Dedifferentiated amniotic fluid mesenchymal stem cell (primary cell): ENCODE data around the gene BMPER.

Experiments
- DNase-seq: peaks from one replicate; pipeline ENCODE4 v3.0.0-alpha.2; 2016; ENCODE audit errors: extremely low spot score

BMPER gene

DNA sequence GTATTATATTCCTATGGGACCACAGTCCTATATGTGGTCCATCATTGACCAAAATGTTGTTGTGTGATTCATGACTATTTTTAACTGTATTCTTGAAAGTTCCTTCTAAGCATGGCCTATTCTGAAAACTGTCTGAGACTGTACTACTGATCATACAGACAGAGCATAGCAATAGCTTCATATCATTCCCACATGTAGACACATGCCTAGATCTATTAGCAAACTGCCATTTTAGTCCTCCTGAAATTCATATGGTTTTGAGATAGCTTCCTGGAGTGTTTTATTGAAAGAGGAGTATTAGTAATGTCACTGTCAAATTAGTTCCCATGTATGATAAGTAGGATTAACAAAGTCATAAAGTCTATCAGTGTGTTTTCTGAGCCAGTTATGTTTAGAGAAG, 157.5 kb downstream of the BMPER start:
- no peak for DNase-seq

DNA sequence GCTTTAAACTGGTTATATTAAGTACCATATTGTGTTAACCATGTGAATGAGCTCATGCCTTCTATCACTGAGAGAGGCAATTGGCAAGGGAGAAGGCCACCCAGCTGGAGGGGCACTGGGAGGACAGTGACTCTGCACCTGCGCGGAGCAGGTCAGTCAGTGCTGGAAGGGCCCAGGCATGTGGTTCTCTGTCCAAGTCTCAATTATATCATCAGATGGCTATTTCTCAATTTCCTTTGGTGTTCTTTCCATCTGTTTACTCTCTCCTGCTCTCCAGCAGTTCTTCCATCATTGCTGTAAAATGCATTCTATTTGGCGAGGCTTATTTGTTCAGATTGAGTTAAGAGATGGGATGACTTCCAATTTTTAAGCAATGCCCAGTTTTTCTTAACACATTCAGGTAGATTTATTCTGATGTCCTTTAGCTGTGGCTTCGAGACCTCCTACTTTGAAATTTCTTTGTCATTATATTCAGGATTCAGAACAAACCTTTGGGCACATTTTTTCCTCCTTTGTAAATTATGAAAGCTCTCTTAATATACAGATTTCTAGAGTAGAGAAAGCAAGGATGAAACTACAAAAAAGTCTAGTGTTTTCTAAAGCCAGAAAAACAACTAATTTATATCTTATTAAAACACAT, 159.3 kb downstream of the BMPER start:
- DNase-seq = no peak

DNA sequence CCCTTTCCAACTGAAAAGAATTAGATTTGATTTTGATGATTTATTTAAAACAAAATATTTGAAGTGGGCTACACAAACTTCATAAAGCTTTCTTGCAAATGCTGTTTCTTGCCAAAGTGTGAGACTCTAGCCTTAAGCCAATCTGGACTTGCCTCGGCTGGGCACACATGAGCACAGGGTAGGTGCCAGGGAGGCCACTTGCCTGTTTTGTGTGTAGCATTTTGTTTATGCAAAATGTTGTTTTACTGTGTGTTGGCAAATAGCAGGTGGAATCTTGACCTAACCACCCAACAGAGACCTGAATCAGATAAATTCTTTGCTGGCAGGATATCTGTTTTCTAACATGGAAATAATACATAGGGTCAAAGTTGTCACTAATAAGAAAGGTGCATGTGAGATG, 161.1 kb downstream of the BMPER start:
- no peak for DNase-seq

DNA sequence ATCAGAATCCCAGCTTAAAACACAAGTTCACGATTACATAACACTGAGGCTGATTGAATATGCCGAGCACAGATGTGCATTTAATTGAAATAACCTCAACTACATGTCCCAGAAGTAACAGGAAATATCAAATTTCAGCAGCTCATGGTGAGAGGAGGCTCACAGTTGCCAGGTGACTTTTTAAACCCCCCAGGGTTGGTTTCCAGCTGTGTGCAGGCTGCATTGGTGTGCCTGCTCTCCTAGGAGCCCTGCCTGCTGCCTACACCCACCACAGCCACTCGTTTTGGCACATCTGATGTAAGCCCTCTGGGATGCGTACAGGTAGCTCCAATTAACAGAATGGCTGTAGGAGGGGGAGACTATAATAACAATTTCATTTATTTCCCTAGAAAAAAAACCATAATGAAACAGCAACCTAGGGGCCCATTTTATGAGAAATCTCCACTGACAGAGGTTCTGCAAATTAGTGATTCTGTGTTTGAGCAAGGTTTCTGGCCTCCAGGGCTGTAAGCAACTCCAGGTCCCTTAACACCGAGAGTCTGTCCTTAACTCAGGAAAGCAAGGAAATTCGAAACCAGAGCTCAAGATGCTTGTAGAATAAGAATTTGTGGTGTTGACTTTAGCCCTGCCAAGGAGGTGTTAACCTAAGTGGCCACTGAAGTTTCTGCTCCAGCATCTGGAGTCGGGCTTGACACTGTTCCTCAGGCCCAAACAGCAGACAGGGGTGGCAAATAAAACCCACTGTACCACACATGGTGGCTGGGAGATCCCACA, 161.9 kb downstream of the BMPER start:
- no peak for DNase-seq

DNA sequence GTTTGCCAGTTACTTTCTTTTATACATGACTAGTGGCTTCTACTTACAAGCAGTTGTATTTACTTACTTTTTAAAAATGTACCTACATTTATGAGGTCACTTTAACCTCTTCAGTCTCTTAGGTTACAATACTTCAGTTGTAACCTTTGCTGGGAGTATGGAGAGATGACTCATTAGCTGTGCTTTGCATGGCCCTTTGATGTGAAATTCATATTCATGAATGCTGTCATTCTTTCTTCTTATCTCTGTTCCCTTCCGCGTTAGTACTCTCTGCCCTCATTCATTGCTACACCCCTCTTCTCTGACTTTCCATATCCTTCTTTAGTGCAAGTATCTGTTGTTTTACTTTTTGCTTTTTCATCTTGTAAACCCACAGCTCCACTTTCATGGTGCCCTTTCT, 164.3 kb downstream of the BMPER start:
- DNase-seq = no peak

DNA sequence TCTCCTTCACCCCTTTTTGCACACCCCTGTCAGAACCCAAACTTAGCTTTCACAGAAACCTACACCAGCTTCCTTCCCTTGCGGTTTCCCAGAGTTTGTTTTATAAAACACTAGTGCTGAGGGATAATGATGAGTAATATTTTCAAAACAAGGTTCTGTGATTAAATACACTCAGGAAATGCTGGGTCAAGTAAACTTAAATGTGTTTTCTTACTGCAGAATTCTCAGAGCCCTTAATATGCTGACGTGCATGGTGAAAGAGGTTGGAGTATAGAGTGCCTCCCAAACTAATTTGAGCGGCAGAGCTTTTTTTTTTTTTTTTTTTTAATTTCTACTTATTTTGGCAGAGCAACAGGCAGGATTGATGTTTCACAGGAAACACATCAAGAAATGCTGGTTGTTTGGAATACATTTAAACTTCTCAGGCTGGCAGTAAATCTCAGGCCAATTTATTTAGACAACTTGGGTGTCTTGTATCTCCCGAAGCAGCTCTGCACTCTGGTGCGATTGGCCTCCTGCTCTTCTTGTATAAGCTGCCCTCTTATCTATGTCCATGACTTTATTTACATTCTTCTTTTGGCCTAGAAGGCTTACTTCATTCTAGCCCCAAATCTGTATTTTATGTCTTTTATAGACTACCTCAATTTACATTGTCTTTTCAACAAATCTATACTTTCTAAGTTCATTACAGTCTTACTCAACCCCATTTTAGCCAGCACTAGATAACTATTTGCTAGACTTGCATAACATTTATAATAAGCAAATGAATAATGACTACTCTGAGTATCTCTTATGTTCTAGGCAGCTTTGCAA, 165.4 kb downstream of the BMPER start:
- DNase-seq = peak; percentile 24

DNA sequence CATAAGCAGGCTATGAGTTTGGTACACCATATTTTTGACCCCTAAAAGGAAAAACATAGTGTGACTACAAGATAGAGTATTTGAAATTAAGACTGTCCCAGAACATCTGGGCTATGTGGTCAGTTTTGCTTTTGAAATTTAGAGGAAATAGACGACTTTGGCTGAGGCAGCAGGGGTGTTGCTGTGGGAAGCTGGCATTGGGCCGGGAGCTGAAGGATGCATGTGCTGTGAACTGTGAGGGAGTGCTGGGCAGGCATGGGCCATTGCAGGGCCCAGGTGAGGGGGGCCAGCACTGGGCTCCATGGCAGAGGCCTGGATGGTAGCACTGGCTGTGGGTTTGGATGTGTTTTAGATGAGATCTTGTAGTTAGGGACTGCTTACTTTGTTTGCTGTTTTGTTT, 168.3 kb downstream of the BMPER start:
- DNase-seq = no peak

DNA sequence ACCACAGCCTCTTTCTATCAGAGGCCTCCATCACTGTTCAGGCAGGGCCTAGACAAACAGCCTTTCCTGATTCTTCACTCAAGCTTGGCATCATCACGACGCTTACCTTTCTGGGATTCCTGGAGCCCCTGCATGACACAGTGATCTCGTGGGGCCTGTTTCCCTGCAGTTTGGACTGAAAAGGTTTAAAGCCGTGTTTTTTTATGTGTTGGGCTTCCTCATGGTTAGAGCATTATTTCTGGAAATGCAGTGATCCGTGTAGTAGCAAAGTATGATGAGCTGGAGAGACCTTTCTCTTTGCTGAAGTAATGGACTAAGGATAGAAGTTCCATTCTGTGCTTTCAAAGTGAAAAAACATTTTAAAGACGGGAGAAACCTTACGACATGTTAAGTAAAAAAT, 169.1 kb downstream of the BMPER start:
- DNase-seq = no peak

DNA sequence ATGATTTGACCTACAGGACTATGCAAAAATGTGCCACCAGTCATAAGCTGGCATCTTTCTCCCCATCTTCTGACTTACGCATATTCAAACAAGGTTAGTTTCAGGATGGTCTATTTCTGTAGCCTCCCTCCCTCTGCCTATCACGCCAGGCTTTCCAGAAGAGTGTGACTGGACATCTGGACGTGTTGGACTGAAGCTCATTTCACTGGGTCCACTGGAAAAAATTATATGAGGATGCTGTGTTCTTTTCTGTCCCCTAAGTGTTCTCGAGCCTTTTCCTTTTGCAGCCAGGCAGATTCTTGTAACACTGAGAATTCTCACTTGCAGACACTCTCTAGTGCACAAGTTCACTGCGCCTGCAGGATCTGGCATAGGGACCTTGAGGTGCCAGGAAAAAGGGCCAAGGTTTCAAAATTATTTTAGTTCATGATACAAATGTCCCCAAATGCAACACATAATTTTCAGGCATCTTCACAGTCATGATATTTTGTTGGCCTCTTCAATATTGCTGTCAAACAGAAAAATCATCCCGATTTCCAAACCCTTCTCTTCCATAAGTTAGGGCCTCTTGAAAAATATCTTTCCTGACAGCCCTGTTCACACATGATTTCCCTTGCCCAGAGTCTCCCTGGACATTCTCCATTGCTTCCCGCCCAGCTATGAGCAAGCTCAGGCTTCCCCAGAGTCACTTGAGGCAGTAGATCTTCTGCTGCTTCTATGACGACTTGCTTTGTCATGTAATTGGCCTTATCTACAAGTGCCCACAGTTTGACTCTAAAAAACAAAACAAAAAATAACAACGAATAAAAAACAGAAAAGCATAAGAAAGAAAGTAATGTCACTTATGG, 170.4 kb downstream of the BMPER start:
- DNase-seq = no peak

DNA sequence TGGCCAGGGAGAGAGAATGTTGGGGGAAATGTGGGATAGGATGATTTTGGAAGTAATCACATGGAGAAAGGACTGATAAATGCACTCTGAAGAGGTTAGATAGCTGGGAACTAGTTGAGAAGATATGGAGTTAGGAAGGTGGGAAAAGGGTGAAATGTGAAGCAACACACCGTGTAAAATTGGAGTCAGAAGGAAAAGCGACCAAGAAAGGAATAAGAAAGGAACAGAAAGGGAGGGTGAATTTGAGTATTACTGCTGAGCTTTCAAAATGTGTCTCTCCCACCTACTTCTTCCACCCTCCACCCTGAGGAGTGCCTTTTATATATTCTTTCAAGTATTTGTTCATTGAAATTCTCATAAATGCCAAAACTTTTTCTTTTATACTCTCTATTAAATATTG, 171.8 kb downstream of the BMPER start:
- DNase-seq = no peak

DNA sequence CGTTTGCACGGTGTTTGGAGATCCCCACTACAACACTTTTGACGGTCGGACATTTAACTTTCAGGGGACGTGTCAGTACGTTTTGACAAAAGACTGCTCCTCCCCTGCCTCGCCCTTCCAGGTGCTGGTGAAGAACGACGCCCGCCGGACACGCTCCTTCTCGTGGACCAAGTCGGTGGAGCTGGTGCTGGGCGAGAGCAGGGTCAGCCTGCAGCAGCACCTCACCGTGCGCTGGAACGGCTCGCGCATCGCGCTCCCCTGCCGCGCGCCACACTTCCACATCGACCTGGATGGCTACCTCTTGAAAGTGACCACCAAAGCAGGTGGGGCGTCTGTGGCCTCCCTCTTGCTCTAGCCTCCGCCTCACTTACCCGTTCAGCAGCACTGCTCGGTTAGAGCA, 173.5 kb downstream of the BMPER start:
- DNase-seq = no peak

DNA sequence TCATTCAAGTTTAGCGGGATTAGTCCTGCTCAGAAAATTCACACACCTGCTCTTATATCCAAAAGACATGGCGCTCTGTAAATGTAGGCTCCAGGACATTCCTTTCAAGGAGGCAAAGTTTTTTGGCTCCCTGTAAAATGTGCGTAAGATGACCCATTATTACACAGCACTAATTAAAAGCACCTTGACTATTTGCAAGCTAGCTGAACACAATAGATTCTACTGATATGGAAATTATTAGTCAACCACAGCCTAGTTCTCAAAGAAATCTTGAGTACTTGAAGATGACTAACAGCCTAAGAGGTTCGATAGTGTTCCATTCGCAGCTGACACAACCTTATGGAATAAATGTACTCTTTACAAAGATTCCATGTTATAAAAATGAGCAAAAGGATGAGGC, 175.2 kb downstream of the BMPER start:
- DNase-seq = no peak

DNA sequence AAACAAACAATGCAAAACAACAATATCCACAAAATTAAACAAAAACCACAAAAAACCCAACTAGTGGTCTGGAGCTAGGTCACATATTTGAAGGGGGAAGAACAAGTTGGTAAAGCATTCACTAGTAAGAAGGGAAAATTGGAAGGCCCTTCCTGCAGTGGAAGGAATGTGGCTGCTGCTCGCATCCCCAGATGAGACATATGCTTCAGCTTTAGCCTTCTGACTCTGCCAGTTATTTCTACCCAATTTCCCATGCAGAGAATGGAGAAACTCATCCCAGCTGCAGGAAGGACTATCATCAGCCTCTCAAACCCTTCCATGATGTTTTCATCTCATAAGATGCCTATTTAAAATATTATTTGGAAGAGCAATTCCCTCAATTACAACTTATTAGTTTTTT, 176.6 kb downstream of the BMPER start:
- DNase-seq = no peak

DNA sequence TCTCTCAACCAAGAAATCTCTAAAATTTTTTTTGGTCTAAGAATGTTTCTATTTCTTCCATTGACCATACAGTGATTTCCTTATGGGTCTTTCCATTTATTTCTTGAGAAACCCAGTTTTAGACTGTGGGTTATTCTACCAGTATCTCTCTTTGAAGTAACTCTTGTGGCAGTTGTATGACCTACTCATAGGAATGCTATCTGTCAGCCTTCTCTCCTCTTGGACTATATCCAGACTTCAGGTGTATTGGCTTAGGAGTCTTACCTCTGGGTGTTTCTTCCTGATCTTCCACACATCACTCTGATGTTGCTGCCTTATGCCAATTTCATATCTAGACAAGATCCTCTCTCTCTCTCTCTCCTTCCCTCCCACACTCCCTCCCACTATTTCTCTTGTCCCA, 178.1 kb downstream of the BMPER start:
- DNase-seq = no peak

DNA sequence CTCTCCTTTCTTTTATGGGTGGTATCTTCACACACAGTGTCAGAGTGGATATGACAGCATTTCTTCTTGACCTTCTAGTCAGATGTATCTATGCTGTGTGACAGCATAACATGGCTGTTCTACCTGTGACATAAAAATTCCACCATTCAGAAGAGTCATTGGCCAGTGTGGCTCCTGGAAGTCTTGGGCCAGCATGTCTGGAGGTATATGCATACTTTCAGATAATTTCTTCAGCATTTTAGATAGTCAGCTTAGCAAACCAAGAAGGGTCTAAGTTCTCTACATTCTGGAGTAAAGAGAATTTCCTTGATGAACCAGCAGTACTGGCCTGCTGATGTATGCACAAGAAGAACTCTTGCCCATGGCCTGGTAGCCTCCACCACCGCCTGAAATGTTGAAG, 179.3 kb downstream of the BMPER start:
- DNase-seq = no peak

DNA sequence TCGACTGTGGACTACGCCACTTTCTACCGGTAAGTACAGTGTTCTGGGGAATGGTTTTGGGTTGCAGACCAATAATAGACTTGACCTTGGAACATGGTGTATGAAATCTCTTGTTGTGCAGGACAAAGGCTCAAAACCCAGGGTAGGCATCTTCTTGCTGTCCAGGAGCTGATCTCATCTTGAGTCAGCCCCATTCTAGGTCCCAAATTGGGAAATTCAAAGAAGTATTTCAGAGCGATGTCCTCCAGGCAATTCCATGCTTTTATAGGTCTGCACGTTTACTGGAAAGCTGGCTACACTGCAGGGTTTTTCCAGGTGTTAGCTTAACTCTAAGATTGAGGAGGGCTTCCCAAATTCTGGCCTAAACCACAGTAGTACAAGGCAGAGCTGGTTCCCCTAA, 180.7 kb downstream of the BMPER start:
- DNase-seq = no peak

DNA sequence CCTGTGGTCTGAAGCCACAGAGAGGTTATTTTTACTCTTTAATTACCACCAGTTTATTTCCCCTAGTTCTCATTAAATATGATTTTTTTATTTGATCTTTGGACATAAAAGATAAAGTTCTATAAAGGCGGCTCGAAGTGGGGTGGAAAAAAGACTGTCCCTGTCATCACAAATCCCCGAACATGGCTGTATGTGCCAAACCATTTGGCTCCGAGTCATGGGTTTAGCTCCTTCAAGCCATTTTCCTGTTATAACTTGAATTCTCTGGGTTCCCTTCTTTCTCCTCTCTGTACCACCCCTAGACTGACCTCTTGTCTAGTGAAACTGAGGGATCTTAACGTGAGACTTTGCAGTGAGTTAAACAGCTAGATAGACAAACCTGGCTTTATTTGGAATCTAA, 181.6 kb downstream of the BMPER start:
- DNase-seq = no peak

DNA sequence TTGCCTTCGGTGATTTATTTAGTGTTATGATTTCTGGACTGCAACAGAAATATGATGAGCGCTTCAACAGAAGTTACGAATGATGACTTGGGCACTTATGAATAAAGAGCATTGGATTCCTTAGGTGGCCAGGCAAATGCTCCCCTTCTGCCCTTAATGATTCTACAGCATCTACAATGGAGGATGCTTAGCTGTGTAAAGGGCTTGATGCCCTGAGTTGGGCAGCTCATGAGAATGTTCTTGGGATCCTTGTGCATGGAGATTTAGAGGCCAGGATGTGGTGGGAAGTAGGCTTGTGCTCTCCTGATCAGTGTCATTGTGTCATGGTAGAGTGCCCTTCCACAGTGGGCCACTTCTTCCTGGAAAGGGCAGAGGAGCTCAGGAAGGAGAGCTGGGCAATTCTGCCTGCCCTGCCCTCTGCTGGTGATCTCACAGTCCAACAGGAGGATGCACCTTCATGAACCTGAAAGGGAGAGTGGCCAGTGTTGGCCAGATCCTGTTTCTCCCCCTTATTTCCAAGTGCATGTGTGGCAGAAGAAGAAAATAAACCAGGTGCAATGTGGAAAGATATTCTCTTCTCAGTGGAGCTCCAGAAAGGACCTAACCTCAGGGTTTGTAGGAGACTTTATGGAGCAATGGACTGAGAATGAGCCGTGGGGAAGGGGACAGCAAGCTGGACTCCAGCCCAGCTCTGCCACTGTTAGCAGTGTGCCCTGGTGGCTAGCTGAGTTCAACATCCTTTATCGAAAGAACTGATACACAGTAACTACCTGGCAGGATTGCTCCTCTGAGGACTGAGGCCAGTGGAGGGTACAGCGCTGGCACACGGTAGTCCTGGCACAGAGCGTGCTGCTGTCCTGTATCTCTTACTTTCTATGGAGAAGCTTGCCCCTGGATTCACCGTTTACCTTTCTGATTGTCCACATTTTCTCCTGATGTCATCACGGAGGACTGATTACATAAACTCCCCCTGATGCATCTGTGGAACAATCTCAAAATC, 182.9 kb downstream of the BMPER start:
- DNase-seq = no peak

DNA sequence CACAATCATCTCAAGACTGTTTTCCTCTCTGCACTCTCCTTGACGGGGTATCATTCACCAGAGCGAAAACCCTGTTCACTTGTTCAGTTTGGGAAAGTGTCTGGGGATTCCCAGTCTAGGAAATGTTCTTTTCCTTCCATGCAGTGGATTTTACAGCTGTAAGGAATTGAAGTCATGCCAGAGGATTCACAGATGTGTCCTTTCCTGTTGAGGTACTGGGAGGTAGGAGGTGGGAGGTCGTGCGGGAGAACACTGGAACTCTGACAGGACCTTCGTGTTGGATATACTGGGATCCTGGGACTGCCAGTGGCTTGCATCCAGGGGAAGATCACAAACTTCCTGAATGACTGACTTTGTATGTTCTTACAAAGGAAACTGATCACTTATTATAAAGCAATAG, 185.5 kb downstream of the BMPER start:
- DNase-seq = no peak

DNA sequence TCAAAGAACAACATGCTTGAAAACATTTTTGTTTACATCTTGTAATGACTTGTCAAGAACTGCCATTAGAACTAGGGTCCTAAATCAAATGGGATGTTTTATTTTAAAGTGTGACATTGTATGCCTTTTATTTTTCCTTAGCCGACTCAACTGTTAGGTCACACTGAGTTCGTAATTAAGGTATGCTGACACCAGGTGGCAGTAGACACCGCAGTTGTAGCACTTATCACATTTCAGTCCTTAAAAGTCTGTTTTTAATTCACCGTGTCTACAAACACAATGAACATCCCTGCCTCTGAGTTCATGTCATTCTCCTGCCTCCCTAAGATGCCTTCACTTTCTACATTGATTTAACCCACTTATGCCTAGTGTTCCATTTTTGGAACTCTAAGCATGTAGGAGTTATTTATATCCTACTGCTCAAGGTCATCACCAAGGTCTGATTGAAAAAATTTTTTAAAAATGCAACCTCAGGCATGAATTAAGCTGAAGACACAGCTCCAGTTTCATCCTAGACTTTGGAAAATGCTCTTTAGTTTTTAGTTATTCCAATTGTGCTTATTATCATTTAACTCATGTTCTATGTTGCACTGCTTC, 186.1 kb downstream of the BMPER start:
- no peak for DNase-seq
